GM12864 (cell line): ENCODE results near the gene NACAD.

Experiments used
- DNase-seq: peaks from one replicate; pipeline ENCODE4 v3.0.0-alpha.2; 2011; ENCODE audit warnings: low read depth
- H3K4me3 ChIP-seq: 2 replicates; pipeline ENCODE4 v1.5.1; 2011; ENCODE audit warnings: mild to moderate bottlenecking, low read depth, low read length, control low read depth
- TF ChIP-seq, protein P1 (sequence below): IDR thresholded peaks from 2 replicates; pipeline ENCODE4 v1.5.1; 2011; ENCODE audit warnings: low read depth, mild to moderate bottlenecking, moderate library complexity, low read length, control low read depth, inconsistent platforms; ENCODE audit errors: missing control alignments

Gene NACAD

DNA sequence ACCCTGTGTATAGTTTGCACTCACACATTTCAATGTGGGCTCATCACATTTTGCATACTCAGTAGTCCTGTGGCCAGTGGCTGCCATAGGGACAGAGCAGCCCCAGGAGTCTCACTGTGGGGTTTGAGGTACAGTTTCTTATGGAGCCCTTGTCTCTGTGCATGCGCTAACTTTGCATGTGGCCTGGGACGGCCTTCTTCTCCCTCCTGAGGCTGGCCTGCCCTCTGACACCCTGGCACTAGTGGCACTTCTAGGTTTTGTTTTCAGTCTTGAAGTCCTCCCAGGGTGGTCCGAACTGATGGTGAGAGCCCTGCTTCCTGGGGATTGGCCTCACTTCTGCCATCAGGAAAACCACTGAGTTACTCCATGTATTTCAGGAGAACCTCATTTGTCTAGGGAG, 21.2 kb downstream of the NACAD start:
- no peak overlapping the region for H3K4me3 ChIP-seq
- no peak for DNase-seq
- TF ChIP-seq, protein P1, sequence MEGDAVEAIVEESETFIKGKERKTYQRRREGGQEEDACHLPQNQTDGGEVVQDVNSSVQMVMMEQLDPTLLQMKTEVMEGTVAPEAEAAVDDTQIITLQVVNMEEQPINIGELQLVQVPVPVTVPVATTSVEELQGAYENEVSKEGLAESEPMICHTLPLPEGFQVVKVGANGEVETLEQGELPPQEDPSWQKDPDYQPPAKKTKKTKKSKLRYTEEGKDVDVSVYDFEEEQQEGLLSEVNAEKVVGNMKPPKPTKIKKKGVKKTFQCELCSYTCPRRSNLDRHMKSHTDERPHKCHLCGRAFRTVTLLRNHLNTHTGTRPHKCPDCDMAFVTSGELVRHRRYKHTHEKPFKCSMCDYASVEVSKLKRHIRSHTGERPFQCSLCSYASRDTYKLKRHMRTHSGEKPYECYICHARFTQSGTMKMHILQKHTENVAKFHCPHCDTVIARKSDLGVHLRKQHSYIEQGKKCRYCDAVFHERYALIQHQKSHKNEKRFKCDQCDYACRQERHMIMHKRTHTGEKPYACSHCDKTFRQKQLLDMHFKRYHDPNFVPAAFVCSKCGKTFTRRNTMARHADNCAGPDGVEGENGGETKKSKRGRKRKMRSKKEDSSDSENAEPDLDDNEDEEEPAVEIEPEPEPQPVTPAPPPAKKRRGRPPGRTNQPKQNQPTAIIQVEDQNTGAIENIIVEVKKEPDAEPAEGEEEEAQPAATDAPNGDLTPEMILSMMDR = no peak

DNA sequence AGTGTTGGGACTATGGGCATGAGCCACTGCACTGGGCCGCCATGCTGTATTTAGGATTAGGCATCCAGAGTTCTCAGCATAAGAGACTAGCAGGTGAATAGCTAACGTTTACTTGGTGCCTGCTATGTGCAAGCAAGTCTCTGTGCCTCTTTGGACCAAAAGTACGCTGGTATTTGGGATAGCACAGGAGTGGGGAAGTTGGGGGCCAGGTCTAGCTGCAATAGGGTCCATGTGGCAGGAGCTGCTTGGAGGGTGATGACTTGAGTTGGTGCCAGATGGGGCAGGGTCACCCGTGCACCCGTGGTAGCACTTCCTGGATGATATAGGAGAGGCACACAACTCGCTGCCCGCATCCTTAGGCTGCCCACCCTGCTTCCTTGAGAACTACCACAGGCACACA, 22.4 kb downstream of the NACAD start:
- TF ChIP-seq, protein P1 = no peak
- no peak for DNase-seq
- H3K4me3 ChIP-seq = no peak overlapping the region

DNA sequence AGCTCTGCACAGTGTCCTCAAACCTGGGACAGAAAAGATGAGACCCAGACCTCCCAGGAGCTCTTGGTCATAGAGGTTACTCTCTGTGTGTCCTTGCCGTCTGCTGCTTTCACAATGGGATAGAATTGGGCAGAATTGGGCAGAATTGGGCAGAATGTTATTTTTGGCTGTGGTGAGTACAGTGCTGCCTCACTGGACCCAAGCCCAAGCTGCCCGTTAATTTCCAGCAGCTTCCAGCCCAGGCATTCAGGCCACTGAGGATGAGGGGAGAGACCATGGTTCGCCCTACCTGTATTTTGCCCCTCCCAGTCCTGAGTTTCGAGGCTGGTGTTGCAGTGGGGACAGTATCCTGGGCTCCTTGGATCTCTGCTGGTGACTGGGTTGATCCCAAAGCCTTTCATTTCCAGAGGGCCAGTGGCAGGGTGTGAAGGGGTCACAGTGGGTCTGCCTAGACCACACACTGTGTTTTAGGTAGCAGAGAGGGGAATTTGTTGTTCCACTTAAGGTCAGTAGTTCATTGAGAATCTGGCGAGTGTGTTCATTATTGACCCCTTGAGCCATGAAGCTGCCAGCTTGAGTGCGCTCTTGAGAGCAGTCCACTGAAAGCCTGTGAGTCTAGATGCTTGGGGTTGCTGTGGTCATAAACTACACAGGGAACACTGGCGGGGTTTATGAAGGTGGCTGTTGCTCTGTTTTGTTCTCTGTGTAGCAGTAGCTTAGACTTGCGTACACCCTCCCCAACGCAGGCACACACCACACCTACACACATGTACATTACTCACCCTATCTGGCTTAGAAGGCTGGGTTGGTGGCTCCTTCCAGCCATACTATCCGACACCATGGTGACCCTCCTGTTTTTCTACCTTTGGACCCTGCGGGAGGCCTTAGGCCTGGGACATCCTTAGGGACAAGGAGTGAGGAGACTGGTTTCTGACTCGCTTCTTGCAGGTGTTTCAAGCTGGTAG, 23.5 kb downstream of the NACAD start:
- no peak for DNase-seq
- H3K4me3 ChIP-seq = no peak overlapping the region
- TF ChIP-seq, protein P1 = no peak

DNA sequence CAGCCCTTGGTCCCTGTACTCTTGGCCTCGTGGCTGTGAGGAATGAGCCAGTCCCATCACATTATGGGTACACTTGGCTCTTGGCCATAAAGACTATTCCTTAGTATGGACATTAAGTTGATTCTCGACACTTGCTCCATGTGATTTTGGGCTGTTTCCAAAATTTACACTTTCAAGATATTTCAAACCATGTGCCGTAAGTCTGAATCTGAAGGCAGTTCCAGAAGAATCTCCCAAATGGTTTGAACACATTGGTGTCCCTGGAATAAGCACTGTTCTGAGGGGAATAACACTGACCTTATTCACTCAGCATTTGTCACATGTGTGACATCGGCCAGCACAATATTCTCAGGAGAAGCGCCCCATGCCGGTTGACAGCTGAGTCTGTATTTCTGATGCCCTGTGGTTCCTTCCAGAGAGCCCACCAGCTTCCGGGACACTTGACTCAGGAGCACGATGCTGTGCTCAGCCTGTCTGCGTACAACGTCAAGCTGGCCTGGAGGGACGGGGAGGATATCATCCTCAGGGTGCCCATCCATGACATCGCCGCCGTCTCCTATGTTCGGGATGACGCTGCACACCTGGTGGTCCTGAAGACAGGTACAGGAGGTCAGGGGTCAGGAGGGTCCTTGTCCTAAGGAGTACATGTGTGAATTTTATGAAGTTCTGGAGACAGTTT, 24.6 kb downstream of the NACAD start:
- DNase-seq = no peak
- TF ChIP-seq, protein P1 = no peak
- H3K4me3 ChIP-seq = no peak overlapping the region

DNA sequence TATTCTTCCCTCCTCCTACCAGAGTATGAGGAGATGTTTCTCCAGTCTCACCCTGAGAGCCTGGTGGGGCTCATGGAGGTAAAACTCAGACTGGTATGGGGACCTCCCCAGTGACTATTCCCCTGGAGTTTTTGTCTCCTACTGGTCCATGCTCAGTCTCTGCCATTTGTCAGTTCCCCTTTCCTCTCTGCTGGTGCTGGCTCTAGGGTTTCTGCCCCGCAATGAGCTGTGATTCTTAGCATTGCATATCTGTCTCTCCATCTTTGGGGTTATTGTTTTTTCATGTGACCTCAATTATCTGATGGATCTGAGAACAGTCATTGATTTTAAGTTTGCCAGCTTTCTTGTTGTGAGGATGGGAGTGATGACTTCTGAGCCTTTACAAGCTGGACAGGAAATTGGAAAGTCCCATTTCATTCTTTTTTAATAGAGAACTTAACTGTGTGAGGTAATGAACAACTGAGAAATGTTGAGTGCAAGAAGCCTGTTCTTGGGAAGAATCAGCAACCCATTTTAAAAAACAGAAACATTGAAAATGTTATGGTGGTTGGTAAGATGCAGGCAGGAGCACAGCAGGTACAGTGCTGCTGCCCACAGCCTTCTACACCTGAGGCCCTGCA, 26.9 kb downstream of the NACAD start:
- no peak overlapping the region for H3K4me3 ChIP-seq
- DNase-seq = no peak
- TF ChIP-seq, protein P1 = no peak

DNA sequence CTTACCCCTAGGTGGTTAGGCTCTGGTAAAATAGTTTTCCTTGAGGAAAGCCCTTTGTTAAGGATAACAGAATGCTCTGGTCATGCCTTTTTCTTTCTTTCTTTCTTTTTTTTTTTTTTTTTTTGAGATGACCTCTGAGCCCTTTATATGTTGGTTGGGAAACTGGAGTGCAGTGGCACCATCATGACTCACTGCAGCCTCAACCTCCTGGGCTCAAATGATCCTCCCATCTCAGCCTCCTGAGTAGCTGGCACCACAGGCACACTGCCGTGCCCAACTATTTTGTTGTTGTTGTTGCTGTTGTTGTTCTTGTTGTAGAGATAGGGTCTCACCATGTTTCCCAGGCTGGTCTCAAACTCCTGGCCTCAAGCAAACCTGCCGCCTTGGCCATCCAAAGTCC, 27.4 kb downstream of the NACAD start:
- TF ChIP-seq, protein P1 = no peak
- no peak overlapping the region for H3K4me3 ChIP-seq
- DNase-seq = no peak
